HG03097 (cell line): Measurements from ENCODE around the gene FAM89A.
A peak's percentile ranks its signal among the peaks of the same experiment; 100 is the strongest.
"Not testable (repeated sequence)": the region's sequence is repeated elsewhere in the genome, so short reads cannot be mapped to it uniquely, and the experiment has no call there.

Source experiments
- ATAC-seq: cut with Tn5 transposase; IDR thresholded peaks from one replicate; pipeline ENCODE4 v1.9.1; 2021; ENCODE audit not compliant: unreplicated experiment, low FRiP score

FAM89A gene

GRCh38 chr1:231007535-231007934 is 32.5 kb downstream of the FAM89A start:
- ATAC-seq: not testable (repeated sequence)

- ATAC-seq: no peak
These were observed 38.2 kb downstream of the FAM89A start for GRCh38 chr1:231001892-231002291.

- no peak for ATAC-seq
These were observed 39.4 kb downstream of the FAM89A start for GRCh38 chr1:231000639-231001038.

- no peak for ATAC-seq
These were observed 39.9 kb downstream of the FAM89A start for GRCh38 chr1:231000201-231000600.

- ATAC-seq: no peak
These were observed 45.2 kb downstream of the FAM89A start for GRCh38 chr1:230994860-230995259.

- ATAC-seq: no peak
These were observed 47.8 kb downstream of the FAM89A start for GRCh38 chr1:230992100-230992774.

- ATAC-seq: no peak
These were observed 52.6 kb downstream of the FAM89A start for GRCh38 chr1:230987448-230987847.

- no peak for ATAC-seq
These were observed 53.1 kb downstream of the FAM89A start for GRCh38 chr1:230986976-230987375.

GRCh38 chr1:230985711-230986110 is 54.3 kb downstream of the FAM89A start:
- ATAC-seq: no peak

- ATAC-seq: not testable (repeated sequence)
These were observed 55.2 kb downstream of the FAM89A start for GRCh38 chr1:230984622-230985515.

- ATAC-seq: no peak
These were observed 56.2 kb downstream of the FAM89A start for GRCh38 chr1:230983811-230984210.

- ATAC-seq: no peak
These were observed 57.4 kb downstream of the FAM89A start for GRCh38 chr1:230982696-230983095.

GRCh38 chr1:230979952-230980351 is 60.1 kb downstream of the FAM89A start:
- no peak for ATAC-seq

GRCh38 chr1:230979389-230979716 is 60.7 kb downstream of the FAM89A start:
- ATAC-seq: no peak

- ATAC-seq: peak; percentile 93
These were observed 61.3 kb downstream of the FAM89A start, which contains the start of the genes ARV1 and TTC13 for GRCh38 chr1:230978491-230979388. TSS of gene ARV1 (plus strand) at chr1:230979094. CDS start at chr1:230979106, 12 bp downstream. TSS of gene TTC13 (minus strand) at chr1:230978861. CDS start at chr1:230978830, 31 bp downstream.

- ATAC-seq: peak; percentile 3
These were observed 62.1 kb downstream of the FAM89A start for GRCh38 chr1:230977761-230978490.

- ATAC-seq: no peak
These were observed 63.0 kb downstream of the FAM89A start for GRCh38 chr1:230976825-230977747.

- ATAC-seq: no peak
These were observed 63.7 kb downstream of the FAM89A start for GRCh38 chr1:230976360-230976759.

- no peak for ATAC-seq
These were observed 64.4 kb downstream of the FAM89A start for GRCh38 chr1:230975636-230976035.
